Measurements from ENCODE around the gene FARSB. TPM values are rescaled to one million over a fixed set of nuclear protein-coding genes. Genes with fewer than 3 reads are reported as not detected.
"Not testable (repeated sequence)": the region's sequence is repeated elsewhere in the genome, so short reads cannot be mapped to it uniquely, and the experiment has no call there.

FARSB gene
- total RNA-seq = 5.4 and 14.1 TPM in 2 replicates

GRCh38 chr2:222655787-222656525, at the start of gene FARSB:
TSS of gene FARSB (minus strand) at chr2:222656092. CDS start at chr2:222656073, 19 bp downstream.
- DNase-seq = peak; percentile 98

DNA sequence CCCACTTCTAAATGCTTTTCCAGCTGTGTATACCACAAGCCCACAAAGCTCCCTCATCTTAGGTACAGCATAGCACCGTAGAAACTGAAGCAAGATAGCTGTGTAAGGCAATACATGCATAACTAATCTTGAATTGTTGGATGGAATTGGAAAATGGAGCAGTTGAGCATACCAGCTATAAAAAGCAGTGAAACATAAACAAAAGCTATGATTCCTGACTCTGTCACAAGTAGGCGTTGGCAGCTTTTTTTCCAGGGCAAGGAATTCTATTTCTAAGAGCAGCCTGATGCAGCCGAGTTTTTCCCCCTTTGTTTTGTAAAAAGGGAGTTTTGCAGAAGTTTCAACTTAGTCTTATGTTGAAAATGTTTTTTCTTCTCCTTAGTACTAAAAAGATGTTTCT, 48.0 kb upstream of the FARSB start:
- DNase-seq = no peak

- no peak for DNase-seq
These were observed 47.2 kb upstream of the FARSB start for GRCh38 chr2:222703091-222703490.

DNA sequence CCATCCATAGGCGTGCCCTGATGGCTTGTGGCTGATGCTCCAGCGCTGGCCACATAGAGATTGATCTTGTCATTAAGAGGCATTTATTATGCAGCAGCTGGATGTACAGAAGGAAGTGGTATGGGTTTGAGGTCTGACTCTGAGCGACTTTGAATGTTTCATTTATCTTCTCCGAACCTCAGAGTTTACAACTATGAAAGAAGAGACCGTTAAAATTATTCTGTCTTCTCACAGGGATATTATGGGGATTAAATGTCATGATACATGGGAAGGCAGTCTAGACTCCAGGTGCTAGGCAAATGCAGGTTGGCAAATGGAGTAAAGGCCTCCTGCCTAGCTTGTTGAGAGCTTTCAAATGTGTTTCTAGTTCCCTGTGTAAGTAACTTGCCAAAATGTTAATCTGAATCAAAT, 45.8 kb upstream of the FARSB start:
- no peak for DNase-seq

GRCh38 chr2:222701233-222701632, 45.3 kb upstream of the FARSB start:
- no peak for DNase-seq

DNA sequence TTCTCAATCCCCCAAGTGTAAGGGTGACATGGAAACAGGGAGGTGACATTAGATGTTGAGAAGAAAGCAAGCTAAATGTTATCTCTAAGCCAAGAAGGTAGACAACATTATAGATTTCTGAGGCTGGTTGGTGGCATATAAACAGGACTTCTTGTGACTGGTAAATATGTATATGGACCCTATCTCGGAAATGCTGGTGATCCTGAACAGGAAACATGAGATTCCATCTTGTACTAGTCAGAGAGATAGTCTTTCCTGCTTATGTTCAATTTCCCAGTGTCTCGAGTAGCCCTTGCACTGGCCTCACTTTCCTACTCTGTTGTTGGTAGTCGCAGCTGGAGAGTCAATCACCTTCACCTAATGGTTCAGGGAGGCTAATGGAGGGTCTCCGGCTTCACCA, 42.4 kb upstream of the FARSB start:
- DNase-seq = peak; percentile 58

DNA sequence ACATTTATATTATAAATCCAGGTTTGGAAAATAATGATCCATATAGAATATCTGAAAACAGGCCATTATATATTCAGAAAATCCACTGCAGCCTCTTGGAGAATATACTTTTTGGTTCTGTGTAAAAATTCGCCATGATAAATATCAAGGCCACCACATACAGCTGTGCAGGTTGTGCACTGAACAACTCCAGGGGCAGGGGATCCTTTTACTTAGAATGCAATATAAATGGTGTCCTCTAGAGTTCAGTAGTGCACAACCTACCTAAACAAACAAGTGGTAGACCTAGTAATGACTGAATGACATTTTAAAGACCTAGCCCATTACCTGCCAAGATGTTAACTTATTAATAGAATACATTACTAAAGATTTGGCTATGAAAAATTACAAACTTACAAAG, 37.9 kb upstream of the FARSB start:
- peak; percentile 54 for DNase-seq

DNA sequence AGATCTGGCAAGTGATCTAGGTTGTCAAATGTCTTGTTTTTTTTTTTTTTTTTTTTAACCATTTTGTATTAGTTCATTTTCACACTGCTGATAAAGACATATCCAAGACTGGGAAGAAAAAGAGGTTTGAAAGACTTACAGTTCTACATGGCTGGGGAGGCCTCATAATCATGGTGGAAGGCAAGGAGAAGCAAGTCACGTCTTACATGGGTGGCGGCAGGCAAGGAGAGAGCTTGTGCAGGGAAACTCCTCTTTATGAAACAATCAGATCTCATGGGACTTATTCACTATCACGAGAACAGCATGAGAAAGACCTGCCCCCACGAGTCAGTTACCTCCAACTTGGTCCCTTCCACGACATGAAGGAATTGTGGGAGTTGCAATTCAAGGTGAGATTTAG, 37.5 kb upstream of the FARSB start:
- DNase-seq = not testable (repeated sequence)

DNA sequence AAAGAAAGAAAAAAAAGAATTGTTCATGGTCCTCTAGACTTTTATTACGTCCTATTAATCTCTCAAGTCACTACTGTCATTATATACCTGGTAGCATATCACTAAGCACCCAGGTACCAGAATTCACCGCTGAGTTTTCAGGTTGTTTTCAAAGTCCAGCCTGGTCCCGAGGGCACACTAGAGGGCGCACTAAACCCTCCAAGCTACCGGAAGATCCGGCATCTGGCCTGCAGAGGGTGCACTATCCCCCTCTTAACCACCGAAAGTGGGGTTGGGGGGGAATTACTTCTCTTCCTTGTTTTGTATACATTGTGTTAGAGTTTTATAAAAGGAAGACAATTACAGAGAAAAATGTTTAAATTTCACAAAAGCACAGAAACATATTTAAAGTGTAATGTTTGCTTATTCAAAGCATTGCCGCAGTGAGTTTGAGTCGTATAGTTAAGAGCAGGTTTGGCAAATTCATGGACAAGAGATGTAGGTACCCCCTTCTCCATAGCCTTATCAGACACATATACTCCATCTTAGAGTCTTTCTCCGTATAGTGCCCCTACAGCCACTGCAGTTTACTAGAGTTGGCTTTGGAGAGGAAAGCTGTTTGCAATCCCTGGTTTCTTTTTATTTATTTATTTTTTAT, 34.8 kb upstream of the FARSB start:
- peak; percentile 84 for DNase-seq

- no peak for DNase-seq
These were observed 33.4 kb upstream of the FARSB start for GRCh38 chr2:222689322-222689721.

GRCh38 chr2:222688917-222689316, 33.0 kb upstream of the FARSB start:
- no peak for DNase-seq

DNA sequence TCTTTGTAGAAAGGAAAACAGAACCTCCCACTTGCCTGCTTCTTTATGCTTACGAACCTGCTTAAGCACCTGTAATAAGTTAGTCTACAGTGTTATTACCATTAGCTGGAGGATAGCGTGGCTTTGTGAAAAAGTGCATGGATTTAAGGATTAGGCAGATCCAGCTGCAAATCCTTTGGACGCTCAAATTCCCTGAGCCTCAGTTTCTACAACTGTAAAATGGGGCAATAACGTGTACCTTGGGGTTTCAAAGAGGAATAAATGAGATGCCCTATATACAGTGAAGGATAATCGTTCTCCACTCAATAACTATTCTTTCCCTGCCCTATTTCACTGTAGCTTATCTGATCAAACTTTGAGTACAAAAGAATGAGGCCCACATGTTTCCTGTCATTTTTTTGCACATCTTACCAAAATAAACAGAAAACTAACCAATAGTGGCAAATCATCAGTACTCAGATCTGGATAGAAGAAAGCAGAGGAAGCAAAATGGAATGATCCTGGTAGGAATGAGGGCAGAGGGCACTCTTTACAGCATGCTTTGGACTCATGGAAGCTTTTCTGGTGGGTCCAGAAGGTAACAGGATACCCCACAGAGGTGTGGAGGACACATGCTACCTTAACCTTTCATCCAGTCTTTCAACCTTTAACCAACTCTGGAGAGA, 30.3 kb upstream of the FARSB start:
- DNase-seq = peak; percentile 36

DNA sequence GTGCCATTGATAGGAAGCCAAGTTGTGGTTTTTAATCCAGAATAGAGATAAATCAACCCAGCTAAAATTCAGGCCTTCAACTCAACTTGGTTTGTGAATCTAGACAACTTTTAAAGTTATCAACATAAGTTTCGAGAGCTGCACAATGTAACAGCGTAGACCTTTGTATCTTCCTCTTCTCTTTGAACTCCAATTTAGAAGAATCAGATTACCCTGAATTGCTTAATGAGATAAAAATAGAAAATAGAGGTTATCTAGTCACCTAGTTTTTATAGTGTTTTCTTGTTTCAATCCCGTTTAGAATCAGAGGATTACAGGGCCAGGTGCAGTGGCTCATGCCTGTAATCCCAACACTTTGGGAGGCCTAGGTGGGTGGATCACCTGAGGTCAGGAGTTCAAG, 27.9 kb upstream of the FARSB start:
- no peak for DNase-seq

- no peak for DNase-seq
These were observed 22.1 kb upstream of the FARSB start for GRCh38 chr2:222677981-222678380.

- no peak for DNase-seq
These were observed 18.0 kb upstream of the FARSB start for GRCh38 chr2:222673883-222674282.

DNA sequence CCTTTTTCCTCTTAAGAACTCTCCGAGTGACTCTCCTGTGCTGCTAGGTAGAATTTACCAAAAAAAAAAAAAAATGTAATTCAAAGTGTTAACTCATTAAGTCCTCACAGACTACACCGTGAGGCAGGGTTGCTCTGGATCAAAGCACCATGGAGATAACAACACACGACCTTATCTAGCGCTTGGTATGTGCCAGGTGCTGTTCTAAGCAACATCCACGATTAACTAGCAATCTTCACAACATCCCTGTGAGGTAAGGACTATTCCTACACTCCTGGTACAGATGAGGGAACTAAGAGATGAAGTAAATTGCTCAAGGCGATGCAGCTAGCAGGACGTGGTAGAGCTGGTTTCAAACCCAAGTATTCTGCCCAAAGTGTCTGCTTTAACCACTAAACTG, 17.4 kb upstream of the FARSB start:
- DNase-seq = no peak

- no peak for DNase-seq
These were observed 16.1 kb upstream of the FARSB start for GRCh38 chr2:222672068-222672401.

DNA sequence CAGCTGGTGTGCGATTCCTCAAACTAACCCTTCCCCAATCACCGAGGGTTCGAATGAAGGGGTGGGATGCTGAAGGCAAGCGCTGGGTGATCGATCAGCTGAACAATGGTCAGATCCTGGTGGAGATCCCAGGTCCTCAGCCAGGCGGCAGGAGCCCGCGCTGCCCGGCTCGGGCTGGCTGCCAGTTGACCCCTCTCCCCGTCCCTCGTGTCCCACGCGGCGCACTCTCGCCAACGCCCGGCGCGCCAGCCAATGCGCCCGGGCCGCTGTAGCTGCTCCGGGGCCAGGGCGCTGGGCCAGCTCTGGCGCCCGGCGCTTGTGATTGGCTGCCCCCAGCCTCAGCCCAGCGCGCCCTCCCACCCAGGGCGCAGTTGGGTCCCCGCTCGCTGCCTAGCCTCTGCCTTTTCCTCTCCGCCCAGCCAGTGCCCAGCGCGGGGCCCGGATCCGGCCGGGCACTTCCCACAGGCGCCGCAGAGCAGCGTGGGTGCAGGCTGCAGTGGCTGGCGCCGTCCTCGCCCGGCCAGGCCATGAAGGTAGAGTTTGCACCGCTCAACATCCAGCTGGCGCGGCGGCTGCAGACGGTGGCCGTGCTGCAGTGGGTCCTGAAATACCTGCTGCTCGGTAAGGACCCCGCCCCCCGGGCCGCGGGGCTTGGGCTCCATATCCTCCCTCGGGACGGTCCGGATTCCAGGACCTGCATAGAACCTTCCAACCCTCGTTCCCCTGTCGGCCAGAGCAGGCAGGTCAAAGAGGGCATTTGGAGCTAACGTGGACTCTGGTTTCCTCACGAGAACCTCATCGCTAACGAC, 15.6 kb upstream of the FARSB start, which contains the start of gene MOGAT1:
Gene MOGAT1, plus strand, starts transcription at position 400 of the 809 bp plus-strand sequence. Its CDS starts 128 bp downstream, at position 528.
- peak; percentile 25 for DNase-seq

DNA sequence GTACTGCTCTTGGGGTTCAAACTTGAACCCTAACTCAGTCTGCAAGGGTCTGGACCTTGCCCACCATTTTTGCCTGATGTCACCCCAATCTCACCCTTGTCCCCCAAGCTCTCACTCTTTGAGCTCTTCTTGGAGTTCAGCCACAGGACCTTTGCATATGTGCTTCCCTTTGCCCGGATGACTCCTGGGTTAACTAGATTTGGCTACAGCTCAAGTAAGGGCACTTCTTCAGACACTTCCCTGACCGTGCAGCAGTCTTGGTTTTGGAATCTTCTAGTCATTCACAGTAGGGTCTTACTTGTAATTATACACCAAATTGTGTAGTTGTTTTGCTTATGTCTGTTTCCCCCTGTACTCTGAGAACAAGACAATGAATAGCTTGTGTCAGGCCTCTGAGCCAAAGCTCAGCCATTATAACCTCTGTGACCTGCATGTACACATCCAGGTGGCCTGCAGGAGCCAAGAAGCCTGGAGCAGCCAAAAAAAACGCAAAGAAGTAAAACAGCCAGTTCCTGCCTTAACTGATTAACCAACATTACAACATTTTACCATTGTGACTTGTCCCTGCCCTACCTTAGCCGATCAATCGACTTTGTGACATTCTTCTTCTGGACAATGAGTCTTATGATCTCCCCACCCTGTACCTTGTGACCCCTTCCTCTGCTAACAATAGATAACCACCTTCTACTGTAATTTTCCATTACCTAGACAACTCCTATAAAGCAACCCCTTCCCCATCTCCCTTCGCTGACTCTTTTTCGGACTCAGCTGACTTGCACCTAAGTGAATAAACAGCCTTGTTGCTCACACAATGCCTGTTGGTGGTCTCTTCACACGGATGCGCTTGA, 14.5 kb upstream of the FARSB start:
- DNase-seq = no peak

- no peak for DNase-seq
These were observed 13.5 kb upstream of the FARSB start for GRCh38 chr2:222669353-222669752.

GRCh38 chr2:222668494-222669154, 12.7 kb upstream of the FARSB start:
- DNase-seq = no peak

Data from dermis blood vessel endothelial cell (primary cell).